Type B pancreatic cell (in vitro differentiated cells): Measurements from ENCODE around the gene TMEM51. TPM values are rescaled to one million over a fixed set of nuclear protein-coding genes. Genes with fewer than 3 reads are reported as not detected.
A peak's percentile ranks its signal among the peaks of the same experiment; 100 is the strongest.

Source experiments
- DNase-seq: peaks from one replicate; pipeline ENCODE4 v3.0.0; 2021; ENCODE audit warnings: mixed read lengths; ENCODE audit not compliant: unreplicated experiment; ENCODE audit errors: extremely low spot score
- H3K27ac Mint-ChIP-seq: 2 replicates; pipeline ENCODE4 v1.8.0; 2021; ENCODE audit warnings: mild to moderate bottlenecking, mixed read lengths
- H3K27me3 Mint-ChIP-seq: 2 replicates; pipeline ENCODE4 v1.8.0; 2021; ENCODE audit warnings: mixed read lengths
- H3K36me3 Mint-ChIP-seq: 2 replicates; pipeline ENCODE4 v1.8.0; 2021; ENCODE audit warnings: mixed read lengths
- H3K4me1 Mint-ChIP-seq: one replicate; pipeline ENCODE4 v1.8.0; 2021; ENCODE audit warnings: mixed read lengths; ENCODE audit not compliant: unreplicated experiment
- H3K4me3 Mint-ChIP-seq: 2 replicates; pipeline ENCODE4 v1.8.0; 2021; ENCODE audit warnings: mild to moderate bottlenecking, mixed read lengths
- H3K9me3 Mint-ChIP-seq: 2 replicates; pipeline ENCODE4 v1.8.0; 2021; ENCODE audit warnings: mixed read lengths
- total RNA-seq: library from RNA; stranded (reverse); gene quantifications from 2 replicates; pipeline ENCODE4 v1.2.1, GENCODE V29; 2021; ENCODE audit warnings: low replicate concordance
- TF ChIP-seq, protein P1 (sequence below): fragments of 200-600 bp; sonication (generic); conservative IDR thresholded peaks from 2 replicates; pipeline ENCODE4 v1.5.0; 2021; ENCODE audit warnings: antibody characterized with exemption, mild to moderate bottlenecking

The TMEM51 gene
- total RNA-seq, 1 donor from 2014 or later: 12.5 TPM

DNA sequence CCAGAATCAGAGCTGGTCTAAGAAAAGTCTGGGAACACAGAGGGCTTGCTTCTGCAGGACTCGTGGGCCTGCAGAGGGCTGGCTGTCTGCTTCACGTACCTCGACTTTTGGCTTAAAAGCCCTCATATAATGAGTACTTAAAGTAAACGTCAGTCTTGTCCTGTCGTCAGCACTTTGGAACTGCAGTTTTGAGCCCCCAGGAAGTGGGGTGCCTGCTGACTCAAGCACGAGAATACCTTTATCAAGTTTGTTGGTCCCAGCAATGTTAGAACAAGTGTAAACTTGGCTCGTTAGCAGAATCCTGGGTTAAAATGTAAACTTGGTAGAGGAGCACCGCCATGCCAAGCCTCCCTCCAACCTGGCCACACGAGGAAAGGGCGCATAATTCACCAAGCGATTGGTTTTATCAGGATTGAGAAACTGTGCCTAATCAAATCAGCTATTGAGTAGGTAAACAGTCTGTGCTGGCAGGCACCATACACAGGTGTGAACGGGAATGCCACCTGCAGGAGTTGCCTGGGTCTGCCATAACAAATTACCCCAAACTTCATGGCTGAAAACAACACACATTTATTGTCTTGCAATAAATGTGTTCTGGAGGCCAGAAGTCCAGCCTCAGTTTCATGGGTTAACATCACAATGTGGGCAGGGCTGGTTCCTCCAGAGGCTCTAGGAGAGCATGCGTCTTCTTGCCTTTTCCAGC lies 48.5 kb downstream of the TMEM51 start:
- Mint-ChIP-seq H3K4me1 (peaks cover 47% of the 10 kb centered on the region), H3K27me3 (no peaks in the 10 kb centered on the region), H3K36me3 (peaks cover 3% of the 10 kb centered on the region), H3K27ac (peak overlapping the region; percentile 37), H3K4me3 (peak overlapping the region; percentile 22), H3K9me3 (no peaks in the 10 kb centered on the region)
- TF ChIP-seq, protein P1, sequence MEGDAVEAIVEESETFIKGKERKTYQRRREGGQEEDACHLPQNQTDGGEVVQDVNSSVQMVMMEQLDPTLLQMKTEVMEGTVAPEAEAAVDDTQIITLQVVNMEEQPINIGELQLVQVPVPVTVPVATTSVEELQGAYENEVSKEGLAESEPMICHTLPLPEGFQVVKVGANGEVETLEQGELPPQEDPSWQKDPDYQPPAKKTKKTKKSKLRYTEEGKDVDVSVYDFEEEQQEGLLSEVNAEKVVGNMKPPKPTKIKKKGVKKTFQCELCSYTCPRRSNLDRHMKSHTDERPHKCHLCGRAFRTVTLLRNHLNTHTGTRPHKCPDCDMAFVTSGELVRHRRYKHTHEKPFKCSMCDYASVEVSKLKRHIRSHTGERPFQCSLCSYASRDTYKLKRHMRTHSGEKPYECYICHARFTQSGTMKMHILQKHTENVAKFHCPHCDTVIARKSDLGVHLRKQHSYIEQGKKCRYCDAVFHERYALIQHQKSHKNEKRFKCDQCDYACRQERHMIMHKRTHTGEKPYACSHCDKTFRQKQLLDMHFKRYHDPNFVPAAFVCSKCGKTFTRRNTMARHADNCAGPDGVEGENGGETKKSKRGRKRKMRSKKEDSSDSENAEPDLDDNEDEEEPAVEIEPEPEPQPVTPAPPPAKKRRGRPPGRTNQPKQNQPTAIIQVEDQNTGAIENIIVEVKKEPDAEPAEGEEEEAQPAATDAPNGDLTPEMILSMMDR: no peak
- DNase-seq: no peak

DNA sequence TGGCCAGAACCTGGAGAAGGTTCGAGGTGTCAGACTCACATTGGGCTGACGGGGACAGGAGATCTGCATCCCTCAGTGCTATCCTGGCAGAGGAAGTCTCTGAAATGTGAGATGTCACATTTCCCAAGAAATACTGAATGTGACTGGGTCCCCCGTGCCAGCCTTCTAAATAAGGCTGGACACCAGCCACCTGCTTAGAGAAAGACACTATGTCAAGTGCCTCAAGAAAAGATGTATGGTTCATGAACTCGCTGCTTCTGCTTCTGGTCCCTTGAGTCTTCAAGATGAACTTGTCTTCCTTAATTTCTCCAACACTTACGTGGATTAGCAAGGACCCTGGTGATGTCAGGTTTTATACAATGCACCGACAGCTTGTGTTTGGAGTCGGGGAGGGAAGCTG lies 51.4 kb downstream of the TMEM51 start:
- no peak overlapping the region for H3K4me3 Mint-ChIP-seq
- H3K36me3 Mint-ChIP-seq: peaks cover 7% of the 10 kb centered on the region
- no peaks in the 10 kb centered on the region for H3K27me3 Mint-ChIP-seq
- H3K9me3 Mint-ChIP-seq: no peaks in the 10 kb centered on the region
- TF ChIP-seq, protein P1: no peak
- H3K4me1 Mint-ChIP-seq: peaks cover 43% of the 10 kb centered on the region
- no peak overlapping the region for H3K27ac Mint-ChIP-seq
- DNase-seq: no peak

DNA sequence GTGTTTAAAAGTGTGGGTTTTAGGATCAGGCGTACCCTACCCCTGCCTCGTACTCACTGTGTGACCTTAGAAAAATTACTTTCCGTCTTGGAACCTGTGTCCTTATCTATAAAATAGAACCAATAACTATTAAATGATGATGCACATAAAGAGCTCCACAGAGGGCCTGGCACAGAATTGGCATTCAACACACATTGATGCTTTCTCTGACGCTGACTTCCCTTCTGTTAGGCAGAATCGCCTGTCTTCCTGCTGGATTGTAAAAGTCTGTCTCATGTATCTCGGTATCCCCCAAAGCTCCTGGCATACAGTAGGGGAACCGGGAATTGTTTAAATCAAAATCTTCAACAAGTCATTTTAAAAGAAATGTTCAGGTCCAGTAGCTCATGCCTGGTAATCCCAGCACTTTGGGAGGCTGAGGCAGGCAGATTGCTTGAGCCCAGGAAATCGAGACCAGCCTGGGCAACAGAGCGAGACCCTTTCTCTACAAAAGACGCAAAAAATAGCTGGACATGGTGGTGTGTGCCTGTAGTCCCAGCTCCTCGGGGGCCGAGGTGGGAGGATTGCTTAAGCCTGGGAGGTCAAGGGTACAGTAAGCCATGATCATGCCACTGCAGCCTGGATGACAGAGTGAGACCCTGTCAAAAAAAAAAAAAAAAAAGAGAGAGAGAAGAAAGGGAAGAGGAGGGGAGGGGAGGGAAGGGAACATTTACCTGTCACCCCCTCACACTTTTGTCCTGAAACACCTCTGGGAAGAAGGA lies 52.2 kb downstream of the TMEM51 start:
- no peaks in the 10 kb centered on the region for H3K27me3 Mint-ChIP-seq
- no peak for DNase-seq
- peaks cover 35% of the 10 kb centered on the region for H3K4me1 Mint-ChIP-seq
- TF ChIP-seq, protein P1: no peak
- no peak overlapping the region for H3K27ac Mint-ChIP-seq
- no peak overlapping the region for H3K4me3 Mint-ChIP-seq
- H3K36me3 Mint-ChIP-seq: peaks cover 7% of the 10 kb centered on the region
- H3K9me3 Mint-ChIP-seq: no peaks in the 10 kb centered on the region

DNA sequence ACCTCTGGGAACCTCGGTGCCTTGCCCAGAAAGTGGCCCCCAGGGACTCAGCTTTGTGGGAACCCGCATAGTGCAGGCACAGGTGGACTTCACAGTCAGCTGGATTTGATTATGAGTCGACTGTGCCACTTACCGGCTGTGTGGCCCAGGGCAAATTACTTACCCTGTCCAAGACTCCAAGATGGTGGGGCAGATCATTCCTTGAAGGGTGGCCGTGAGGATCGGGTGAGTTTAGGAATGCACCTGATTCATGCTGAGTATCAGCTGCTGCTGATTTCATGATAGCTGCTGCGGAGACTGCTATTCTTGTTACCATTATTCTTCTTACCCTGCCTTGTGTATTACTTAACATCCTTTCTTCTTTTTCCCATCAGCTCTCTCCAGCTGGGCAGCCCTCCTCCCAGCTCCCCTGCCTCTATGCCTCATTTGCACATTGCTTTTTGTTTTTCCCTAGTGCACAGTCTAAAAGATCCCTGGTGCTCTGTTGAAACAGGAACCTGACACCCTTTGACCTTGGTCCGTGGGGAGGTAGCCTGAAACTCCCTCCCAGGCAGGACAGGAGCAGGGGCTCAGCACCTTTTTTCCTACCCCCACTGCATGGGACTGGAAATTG lies 53.0 kb downstream of the TMEM51 start:
- H3K36me3 Mint-ChIP-seq: peaks cover 7% of the 10 kb centered on the region
- H3K4me3 Mint-ChIP-seq: peak overlapping the region; percentile 46
- H3K4me1 Mint-ChIP-seq: peaks cover 35% of the 10 kb centered on the region
- H3K9me3 Mint-ChIP-seq: no peaks in the 10 kb centered on the region
- H3K27ac Mint-ChIP-seq: peak overlapping the region; percentile 74
- no peaks in the 10 kb centered on the region for H3K27me3 Mint-ChIP-seq
- TF ChIP-seq, protein P1: no peak
- DNase-seq: no peak

DNA sequence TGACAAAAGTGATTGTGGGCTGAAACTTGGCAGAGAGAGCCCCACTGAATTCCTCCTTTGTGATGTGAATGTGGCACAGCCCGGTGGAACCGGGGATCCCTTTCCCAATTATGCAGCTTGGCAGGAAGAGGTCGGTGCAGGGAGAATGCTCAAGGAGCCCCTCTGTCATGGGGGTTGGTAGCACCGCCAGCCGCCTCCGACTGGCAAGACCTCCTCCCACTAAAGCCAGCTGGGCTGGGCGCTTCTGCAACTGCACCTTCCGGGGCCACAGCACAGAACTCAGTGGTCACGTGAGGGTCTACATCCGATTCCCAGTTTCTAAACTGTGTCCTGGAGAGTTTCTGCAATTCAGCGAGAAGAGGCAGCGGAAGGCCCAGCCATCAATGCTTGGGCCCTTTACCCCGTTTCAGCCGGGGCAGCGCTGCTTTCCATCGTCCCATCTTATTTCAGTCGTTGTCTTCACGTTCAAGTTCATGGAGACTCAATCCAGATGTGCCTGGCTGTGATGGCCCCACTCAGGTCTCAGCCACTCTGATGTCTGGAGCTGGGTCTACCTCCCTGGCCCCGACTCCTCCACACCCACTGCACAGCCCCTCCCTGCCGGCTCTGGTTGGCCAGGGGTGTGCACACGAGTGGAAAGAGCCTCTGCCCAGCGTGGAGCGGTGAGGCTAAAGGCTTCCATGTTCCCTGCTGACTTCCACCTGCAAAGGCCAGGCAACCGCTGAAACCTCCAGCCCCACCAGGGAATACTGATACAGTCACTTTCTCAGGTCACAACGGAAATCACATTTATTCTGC lies 53.7 kb downstream of the TMEM51 start:
- peak overlapping the region; percentile 74 for H3K27ac Mint-ChIP-seq
- TF ChIP-seq, protein P1: no peak
- H3K4me3 Mint-ChIP-seq: peak overlapping the region; percentile 67
- no peaks in the 10 kb centered on the region for H3K27me3 Mint-ChIP-seq
- DNase-seq: no peak
- H3K36me3 Mint-ChIP-seq: peaks cover 7% of the 10 kb centered on the region
- H3K4me1 Mint-ChIP-seq: peaks cover 32% of the 10 kb centered on the region
- H3K9me3 Mint-ChIP-seq: no peaks in the 10 kb centered on the region
